GM19043 (cell line): ENCODE results near the gene RLF.

Experiments used
- ATAC-seq: cut with Tn5 transposase; IDR thresholded peaks from one replicate; pipeline ENCODE4 v1.9.1; 2021; ENCODE audit warnings: low read depth; ENCODE audit not compliant: unreplicated experiment

The RLF gene

DNA sequence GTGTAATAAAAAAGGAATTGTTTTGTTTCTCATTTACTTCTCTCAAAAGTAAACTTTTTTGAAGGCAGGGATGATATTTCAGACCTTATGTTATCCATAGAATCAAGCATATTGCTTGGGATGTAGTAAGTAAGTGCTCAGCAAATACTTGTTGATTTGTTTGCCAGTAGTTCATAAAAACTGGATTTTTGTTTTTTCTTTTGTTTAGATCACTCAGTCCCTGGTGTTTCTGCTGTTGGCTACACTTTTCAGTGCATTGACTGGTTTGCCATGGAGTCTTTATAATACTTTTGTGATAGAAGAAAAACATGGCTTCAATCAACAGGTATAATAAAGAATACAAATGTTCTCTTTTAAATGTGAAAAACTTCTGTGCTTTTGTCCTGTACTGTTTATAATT, 107.0 kb downstream of the RLF start:
- ATAC-seq = no peak

DNA sequence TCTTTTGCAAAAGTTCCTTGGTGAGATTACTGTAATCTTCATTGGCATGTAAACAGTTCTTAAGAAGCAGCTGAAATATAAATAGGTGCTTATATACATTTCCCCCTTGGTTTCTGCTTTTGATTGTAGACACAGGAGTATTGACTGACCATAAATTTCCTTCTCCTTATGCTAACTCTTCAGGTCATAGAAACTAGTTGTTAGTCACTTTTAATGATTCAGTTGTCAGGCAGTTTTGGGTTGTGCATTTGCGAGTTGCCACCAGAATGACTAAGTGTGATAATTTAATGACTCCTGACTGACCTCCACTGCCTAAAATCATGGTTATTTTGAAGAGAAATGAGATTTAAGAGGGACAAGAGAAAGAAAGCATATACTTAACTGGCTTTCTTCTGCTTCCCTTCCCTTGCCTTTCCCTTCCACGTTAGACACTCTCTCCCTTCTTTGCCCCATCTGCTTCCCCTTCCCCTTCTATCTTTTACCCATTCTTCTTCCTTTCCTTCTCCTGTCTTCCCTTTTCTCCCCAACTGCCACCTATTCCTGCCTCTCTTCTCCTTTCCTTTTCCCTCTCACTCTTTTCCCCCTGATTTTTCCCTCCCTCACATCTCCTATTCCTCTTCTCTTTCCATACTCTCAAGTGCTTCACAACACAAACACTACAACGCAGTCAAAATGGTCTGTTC, 109.1 kb downstream of the RLF start:
- no peak for ATAC-seq

- no peak for ATAC-seq
Observed at GRCh38 chr1:40272653-40273213, 111.5 kb downstream of the RLF start.

GRCh38 chr1:40273547-40274166, 112.5 kb downstream of the RLF start:
- no peak for ATAC-seq

DNA sequence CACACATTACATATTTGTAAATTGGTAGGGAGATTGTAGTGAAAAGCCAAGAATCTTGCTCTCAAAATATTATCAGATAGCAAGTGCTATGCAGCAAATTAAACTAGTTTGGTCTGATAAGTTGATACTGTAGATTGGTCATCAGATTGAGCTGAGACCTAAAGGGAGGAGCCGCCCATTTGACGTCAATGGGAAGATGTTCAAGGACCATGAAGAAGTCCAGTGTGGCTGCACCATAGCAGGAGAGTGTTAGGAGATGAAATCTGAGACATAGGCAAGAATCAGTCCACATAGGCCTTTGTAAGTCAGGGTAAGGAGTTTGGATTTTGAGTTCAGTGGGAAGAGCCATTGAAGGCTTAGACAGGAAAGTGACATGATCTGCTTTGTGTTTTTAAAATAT, 113.1 kb downstream of the RLF start:
- ATAC-seq = no peak

- ATAC-seq = no peak
Observed at GRCh38 chr1:40276122-40276521, 114.9 kb downstream of the RLF start.

DNA sequence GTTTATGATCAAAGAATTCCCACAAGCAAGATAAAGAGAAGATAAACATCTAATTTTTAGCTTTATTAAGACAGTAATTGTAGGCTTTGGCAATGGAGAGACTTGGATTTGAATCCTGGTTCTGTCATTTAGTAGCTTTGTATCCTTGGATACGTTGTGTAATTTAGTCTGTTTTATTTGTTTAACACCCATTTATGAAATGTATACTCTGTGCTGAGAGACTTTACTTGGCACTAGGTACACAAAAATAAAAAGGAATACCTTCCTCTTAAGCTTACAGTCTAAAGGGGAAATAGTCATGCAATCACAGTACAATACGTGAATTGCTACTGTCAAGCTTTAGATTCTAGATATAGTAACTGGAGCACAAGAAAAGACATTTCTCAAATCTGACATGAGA, 120.7 kb downstream of the RLF start:
- ATAC-seq = no peak
